Nephron (organoid): ENCODE measurements around the gene RTP2.
"Not testable (repeated sequence)": the region's sequence is repeated elsewhere in the genome, so short reads cannot be mapped to it uniquely, and the experiment has no call there.

ENCODE experiments used
- H3K27ac Mint-ChIP-seq, 3 experiments: 2 replicates each; pipeline ENCODE4 v1.8.0; 2020; ENCODE audit warnings: mixed read lengths in 3 of 3, mild to moderate bottlenecking in 2 of 3, moderate library complexity in 1 of 3
- H3K27me3 Mint-ChIP-seq: 2 replicates; pipeline ENCODE4 v1.8.0; 2021; ENCODE audit warnings: low read depth, mild to moderate bottlenecking, moderate library complexity, mixed read lengths
- H3K36me3 Mint-ChIP-seq: 2 replicates; pipeline ENCODE4 v1.8.0; 2020; ENCODE audit warnings: low read depth, mixed read lengths
- H3K4me1 Mint-ChIP-seq: 2 replicates; pipeline ENCODE4 v1.8.0; 2020; ENCODE audit warnings: mixed read lengths
- H3K4me3 Mint-ChIP-seq, 3 experiments: 2 replicates each; pipeline ENCODE4 v1.8.0; 2020; ENCODE audit warnings: mild to moderate bottlenecking in 3 of 3, mixed read lengths in 3 of 3, moderate library complexity in 2 of 3
- H3K9me3 Mint-ChIP-seq: 2 replicates; pipeline ENCODE4 v1.8.0; 2020; ENCODE audit warnings: mixed read lengths
- CTCF ChIP-seq, 3 experiments: fragments of 200-600 bp; sonication (generic); IDR thresholded peaks; one replicate each; pipeline ENCODE4 v1.5.0; 2021; ENCODE audit warnings: antibody characterized with exemption in 3 of 3; ENCODE audit not compliant: unreplicated experiment in 3 of 3

RTP2 gene

GRCh38 chr3:187689984-187690383, 12.4 kb downstream of the RTP2 start:
- Mint-ChIP-seq H3K9me3 (peaks cover 14% of the 10 kb centered on the region), H3K36me3 (no peaks in the 10 kb centered on the region), H3K27ac (no peak overlapping the region), H3K4me3 (no peak overlapping the region), H3K27me3 (no peaks in the 10 kb centered on the region), H3K4me1 (peaks cover 2% of the 10 kb centered on the region)
- TF ChIP-seq CTCF (IDR thresholded peaks at IDR 0.05; ENCODE audit: unreplicated experiment in 3 of 3), result no peak

DNA sequence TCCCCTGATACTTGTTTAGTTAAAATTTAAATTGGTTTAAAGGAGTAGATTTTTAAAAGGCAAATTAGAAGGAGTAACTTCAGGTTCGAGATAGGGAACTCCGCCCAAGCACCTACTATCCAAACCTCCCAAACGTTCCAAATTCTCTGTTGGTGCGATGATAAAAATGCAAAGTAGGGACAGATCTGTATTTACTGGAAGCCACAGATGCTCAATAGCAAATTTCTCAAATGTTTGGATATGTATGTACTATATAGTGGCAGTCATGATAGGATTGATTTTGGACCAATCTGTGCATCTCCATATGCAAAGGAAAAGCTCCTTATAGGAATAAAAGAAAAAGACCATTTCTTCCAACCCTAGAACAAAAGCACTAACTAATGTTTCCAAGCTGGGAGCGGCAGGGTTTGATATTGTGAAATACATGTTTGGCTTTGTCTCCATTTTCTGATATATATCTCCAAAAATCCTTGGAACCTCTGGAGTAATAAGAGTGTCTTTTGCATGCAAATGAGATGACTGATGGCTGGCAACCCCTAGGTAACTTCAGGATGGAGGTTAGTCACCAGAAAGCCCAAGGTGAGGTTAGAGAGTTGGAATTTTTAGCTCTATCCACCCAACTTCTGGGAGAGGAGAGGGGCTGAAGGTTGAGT, 15.6 kb downstream of the RTP2 start:
- Mint-ChIP-seq H3K27ac (no peak overlapping the region), H3K27me3 (peaks cover 5% of the 10 kb centered on the region), H3K4me3 (no peak overlapping the region), H3K36me3 (no peaks in the 10 kb centered on the region), H3K4me1 (no peaks in the 10 kb centered on the region), H3K9me3 (peaks cover 14% of the 10 kb centered on the region)
- TF ChIP-seq CTCF (IDR thresholded peaks at IDR 0.05; ENCODE audit: unreplicated experiment in 3 of 3), result no peak

DNA sequence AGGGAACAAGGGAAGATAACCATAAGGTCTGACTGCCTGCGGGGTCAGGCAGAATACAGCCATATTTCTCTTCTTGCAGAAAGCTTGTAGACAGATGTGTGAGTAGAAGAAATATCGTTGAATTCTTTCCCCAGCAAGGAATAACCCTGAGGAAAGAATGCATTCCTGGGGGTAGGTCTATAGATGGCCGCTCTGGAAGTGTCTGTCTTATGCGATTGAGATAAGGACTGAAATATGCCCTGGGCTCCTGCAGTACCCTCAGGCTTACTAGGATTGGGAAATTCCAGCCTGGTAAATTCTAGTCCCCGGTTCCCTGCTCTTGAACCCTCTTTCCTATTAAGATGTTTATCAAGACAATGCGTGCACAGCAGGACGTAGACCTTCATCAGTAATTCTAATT, 16.4 kb downstream of the RTP2 start:
- Mint-ChIP-seq H3K27ac (no peak overlapping the region), H3K4me3 (no peak overlapping the region), H3K27me3 (peaks cover 5% of the 10 kb centered on the region), H3K4me1 (no peaks in the 10 kb centered on the region), H3K9me3 (peaks cover 14% of the 10 kb centered on the region), H3K36me3 (no peaks in the 10 kb centered on the region)
- no peak for TF ChIP-seq CTCF (IDR thresholded peaks at IDR 0.05; ENCODE audit: unreplicated experiment in 3 of 3)

GRCh38 chr3:187684880-187685279, 17.5 kb downstream of the RTP2 start:
- Mint-ChIP-seq H3K9me3 (peaks cover 14% of the 10 kb centered on the region), H3K27ac (no peak overlapping the region), H3K27me3 (peaks cover 5% of the 10 kb centered on the region), H3K36me3 (no peaks in the 10 kb centered on the region), H3K4me1 (no peaks in the 10 kb centered on the region), H3K4me3 (no peak overlapping the region)
- no peak for TF ChIP-seq CTCF (IDR thresholded peaks at IDR 0.05; ENCODE audit: unreplicated experiment in 3 of 3)

DNA sequence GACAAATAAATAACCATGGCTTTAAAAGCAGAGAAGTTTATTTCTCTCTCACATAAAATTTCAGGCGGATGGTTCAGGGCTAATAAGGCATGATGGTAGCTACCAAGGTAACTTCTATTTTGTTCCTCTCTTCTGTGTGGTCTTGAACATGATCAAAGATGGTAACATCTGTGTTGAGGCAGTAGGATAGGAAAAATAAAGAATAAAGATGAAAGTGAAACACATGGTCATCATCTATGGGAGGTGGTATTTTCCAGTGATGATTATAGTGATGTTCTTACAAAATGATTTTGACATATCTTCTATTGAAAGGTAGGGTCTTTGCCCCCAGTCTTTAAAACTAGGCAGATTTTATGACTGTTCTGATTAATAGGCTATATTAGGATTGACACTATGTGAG, 17.9 kb downstream of the RTP2 start:
- Mint-ChIP-seq H3K36me3 (no peaks in the 10 kb centered on the region), H3K9me3 (peaks cover 14% of the 10 kb centered on the region), H3K4me3 (no peak overlapping the region), H3K4me1 (peaks cover 4% of the 10 kb centered on the region), H3K27me3 (peaks cover 5% of the 10 kb centered on the region), H3K27ac (no peak overlapping the region)
- TF ChIP-seq CTCF (IDR thresholded peaks at IDR 0.05; ENCODE audit: unreplicated experiment in 3 of 3), result no peak

GRCh38 chr3:187681756-187682155, 20.6 kb downstream of the RTP2 start:
- H3K36me3 Mint-ChIP-seq, H3K4me3 Mint-ChIP-seq, H3K27ac Mint-ChIP-seq: not testable (repeated sequence)
- Mint-ChIP-seq H3K27me3 (peaks cover 10% of the 10 kb centered on the region), H3K4me1 (peaks cover 11% of the 10 kb centered on the region), H3K9me3 (peaks cover 11% of the 10 kb centered on the region)
